ENCODE results near the gene FAXDC2.
A peak's percentile ranks its signal among the peaks of the same experiment; 100 is the strongest.
"Not testable (repeated sequence)": the region's sequence is repeated elsewhere in the genome, so short reads cannot be mapped to it uniquely, and the experiment has no call there.

Gene FAXDC2

DNA sequence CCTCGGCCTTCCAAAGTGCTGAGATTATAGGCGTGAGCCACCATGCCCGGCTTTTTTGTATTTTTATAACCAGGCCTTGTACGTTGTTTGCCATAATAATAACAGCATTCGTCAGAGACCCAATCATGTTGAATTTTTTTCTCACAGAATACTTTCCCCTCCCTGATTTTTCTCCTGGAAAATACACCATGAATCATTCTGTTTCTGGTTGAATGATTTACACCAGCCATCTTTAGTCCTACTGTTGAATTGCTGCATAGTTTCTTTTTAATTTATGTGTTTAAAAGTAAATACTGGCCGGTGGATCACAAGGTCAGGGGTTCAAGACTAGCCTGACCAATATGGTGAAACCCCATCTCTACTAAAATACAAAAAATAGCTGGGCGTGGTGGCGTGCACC, 11.5 kb upstream of the FAXDC2 start:
- DNase-seq (ENCODE audit: low read depth): no peak

DNA sequence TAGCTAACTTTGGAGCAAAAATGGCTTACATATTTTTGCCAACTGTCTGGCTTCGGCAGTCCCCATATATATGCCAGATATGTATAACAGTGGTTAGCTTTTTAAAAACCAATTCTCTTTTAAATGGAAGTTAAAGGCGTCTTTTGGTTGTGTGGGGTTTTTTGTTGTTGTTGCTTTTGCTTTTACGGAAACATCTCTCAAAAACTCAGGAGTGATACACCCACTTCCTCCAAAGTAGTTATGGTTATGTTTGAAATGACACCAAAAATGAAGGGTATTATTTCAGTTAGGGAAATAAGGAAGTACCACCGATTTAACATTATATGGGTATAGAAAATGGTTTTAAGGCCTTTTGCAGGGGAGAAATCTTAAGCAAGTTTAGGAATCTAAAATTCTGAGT, 10.4 kb upstream of the FAXDC2 start:
- no peak for DNase-seq (ENCODE audit: low read depth)

DNA sequence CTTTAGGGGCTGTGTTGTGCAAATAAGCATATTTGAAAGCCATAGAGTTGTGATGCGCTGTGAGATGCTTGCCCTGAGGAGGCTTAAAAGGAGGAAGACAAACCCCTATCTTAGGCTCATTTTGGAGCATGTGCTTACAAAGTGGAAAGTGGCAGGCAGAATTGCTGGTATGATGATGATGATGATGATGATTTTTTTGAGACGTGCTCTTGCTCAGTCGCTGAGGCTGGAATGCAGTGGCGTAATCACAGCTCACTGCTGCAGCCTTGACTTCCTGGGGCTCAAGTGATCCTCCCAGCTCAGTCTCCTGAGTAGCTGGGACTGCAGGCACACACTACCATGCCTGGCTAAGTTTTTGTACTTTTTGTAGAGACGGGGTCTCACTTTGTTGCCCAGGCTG, 9.7 kb upstream of the FAXDC2 start:
- no peak for DNase-seq (ENCODE audit: low read depth)

DNA sequence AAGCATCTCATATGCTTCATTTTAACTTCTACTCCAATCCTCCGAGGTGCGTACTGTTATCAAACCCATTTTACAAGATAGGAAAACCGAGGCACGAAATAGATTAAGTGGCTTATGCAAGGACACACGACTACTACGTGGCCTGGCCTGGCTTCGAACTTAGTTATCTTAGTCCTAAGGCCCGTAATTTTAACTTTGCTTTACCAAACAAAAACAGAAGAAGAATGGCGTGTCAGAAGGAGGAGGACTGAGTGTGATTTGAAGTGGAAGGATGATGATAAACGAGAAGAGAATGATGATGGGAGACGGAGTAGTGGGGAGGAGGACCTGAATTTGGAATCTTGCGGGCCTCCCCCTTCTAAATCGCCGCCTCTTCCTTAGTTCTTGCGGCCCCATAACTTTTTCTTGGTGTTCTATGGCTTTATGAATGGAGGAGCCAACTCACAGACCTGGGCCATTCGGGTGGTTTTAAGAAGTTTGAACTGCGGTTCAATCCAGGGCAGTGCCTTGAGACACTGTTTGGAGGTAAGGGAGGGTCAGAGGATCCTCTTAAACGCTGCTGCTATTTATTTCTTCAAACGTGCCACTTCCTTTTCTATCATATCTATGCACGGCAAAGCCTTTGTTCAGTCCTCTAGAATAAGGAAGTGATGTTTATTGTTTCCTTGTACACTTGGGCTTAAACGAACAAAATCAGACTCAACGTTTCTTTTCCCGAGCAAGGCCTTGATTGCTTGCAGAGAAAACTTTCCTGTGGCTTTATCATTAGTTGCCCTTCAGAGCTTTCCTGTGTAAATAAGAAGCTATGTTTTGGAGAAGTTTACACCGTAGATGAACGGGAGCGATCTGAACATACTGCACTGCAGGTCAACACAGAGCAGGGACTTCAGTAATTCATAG, 8.8 kb upstream of the FAXDC2 start:
- no peak for DNase-seq (ENCODE audit: low read depth)

DNA sequence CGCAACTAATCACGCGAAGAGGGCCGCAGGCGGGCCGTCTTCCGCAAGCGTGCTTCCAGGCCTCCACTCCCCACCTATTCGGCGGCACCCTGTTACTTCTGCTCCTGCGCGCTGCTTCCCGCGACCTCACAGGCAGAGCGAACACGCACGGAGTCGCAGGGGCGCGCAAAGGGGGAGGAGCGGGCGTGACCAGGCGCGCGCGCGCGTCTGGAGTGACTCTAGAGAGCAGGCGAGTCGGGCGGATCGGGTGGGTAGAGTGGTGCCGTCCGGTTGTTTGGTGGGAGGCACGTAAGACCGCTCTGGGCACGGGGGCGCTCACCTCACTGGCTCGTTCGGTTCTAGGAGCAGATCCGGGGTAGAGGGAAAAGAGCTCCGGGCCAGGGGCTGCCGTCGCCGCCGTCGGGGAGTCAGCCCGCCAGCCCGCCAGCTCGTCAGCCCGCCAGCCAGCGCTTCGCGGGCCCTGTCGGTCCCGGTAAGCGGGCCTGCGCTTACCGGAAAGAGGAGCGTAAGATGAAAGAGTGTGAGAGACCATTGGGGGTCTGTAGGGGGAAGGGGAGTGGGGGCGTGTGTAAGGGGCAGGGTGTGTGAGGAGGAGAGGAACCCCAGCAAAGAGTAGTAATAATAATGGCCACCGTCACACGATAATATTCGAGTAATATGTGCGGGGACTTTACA, 8.0 kb upstream of the FAXDC2 start, which contains the start of gene CNOT8:
CNOT8 (plus strand) TSS at position 331 of the 675 bp plus-strand sequence. CDS start 4,652 bp downstream, outside the sequence.
- peak; percentile 92 for DNase-seq (ENCODE audit: low read depth)

DNA sequence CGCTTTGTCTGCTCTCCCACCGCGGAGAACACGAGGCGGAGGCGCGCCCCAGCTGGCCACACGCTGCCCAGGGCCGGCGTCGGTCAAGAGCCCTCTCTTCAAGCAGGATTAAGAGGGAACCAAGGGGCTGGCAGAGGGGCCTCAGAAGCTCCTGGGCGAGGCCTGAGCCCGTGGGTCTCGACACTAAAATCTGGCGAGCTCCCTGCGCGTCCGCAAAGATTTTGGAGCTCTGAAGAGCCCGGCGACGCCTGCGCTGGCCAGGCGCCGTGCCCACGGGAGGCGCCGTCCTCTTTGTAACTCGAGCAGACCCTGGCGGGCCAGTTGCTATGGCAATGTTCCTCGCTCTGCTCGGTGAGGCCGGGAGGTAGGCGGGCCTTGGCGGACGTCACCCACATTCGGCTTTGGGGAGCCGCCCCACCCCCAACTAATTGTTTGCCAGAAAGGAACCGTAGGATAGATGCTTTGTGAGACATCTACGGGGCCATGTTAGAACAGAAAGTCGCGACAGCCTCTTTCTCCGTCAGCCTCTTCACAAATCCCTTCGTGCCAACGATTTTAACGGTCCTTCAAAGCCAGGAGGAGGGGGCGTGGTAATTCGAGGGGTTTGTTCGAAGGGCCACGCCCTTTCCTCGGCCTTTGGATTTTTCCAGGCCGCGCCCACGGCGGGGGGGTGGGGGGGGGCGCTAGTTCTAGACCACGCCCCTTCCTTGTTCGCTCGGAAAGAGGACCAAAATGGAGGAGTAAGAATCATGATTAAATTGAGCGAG, 7.3 kb upstream of the FAXDC2 start:
- DNase-seq (ENCODE audit: low read depth): peak; percentile 52

DNA sequence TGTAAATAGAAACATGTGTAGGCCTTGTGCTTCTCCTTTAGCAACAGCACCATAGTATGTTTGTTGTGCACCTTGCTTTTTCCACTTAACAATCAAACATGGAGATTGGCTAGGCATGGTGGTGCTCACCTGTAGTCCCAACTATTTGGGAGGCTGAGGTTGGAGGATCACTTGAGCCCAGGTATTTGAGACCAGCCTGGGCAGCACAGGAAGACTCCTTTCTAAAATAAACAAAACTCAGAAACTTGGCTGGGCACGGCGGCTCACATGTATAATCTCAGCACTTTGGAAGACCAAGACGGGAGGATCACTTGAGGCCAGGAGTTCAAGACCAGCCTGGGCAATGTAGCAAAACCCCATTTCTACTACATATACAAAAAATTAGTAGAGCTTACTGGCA, 948 bp upstream of the FAXDC2 start:
- no peak for DNase-seq (ENCODE audit: low read depth)

DNA sequence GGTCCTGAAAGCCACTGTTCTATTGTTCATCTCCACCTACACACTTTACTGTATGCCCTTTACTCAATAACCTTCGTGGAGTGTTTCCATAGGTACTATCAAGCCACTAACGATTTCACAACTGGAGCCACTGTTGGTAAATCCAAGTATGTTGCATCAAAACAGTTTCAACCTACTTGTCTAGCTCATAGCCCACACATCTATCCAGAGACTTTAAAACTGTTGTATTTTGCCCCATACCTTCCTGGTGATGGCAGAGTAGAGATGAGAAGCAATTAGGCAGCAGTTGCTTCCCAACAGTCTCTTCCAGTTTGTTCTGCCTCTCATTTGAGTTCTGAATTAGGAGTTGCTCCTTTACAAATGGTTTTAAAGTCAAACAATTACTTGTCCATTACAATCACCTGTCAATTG, 607 bp downstream of the FAXDC2 start:
- no peak for DNase-seq (ENCODE audit: low read depth)

DNA sequence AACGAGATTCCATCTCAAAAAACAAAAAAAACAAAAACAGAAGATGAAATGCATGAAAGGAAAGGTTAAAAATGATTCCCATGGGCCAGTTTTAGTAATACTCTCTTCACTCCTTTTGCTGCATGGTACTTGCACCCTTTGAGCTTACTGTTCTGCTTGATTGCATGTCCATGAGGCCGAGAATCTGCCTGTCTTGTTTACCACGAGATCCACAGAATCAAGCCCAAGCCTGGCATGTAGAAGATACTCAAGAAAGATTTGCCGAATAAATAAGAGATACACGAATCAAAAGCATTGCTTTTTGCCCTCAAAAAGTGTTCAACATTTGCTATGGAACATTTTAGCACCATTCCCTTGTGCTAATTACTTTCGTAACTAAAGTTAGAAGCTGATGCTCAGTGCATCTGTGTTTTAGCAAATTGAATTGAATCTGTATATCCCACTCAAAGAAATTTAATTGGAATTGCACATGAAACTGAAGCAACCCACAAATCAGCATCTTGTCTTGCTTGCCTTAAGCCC, 1.1 kb downstream of the FAXDC2 start:
- DNase-seq (ENCODE audit: low read depth): no peak

DNA sequence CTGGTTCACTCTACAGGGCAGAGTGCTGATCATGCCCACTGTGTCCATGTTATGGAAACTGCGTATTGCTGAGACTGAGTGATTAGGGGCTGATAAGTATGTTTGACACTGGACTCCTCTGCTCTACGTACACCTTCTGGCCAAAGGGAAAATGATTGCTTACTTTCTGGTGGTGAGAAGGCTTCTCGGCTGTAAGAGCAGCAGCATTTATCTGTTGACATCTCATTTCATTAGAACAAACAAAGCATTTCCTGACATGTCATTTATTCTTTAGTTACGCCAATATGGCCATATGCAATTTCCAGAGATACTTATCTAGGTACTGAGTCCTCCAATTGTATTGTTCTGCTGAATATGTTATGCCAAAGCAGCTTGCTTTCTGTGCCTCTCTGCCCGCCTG, 5.6 kb downstream of the FAXDC2 start:
- no peak for DNase-seq (ENCODE audit: low read depth)

DNA sequence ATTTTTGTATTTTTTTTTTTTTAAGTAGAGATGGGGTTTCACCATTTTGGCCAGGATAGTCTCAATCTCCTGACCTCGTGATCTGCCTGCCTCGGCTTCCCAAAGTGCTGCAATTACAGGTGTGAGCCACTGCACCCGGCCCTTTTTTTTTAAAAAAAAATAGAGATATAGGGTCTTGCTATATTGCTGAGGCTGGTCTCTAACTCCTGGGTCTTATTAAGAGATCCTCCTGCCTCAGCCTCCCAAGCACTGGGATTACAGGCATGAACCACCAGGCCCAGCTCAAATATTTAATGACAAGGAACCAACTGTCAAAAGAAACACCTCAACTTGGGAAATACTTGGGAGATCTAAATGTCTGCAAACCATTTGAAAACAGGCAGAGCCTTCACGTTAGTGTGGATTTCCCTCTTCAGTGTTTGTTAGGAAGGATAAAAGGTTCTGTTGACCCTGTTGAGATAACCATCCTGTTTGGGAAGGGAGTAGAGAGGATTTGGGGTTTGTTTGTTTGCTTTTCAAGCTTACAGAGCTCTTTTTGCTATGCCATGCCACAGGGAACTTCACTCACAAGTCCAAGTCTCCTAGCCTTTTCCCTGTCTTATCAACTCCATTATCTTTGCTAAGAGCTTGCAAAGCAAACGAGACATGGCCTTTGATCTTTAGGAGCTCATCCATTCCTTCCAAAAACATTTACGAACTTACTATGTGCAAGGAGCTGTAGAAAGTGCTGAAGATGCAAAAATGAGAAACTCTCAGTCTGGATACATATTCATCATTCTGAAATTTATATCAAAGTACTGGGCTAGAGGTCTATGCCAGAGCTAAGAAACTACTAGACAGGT, 7.5 kb downstream of the FAXDC2 start:
- DNase-seq (ENCODE audit: low read depth): no peak

DNA sequence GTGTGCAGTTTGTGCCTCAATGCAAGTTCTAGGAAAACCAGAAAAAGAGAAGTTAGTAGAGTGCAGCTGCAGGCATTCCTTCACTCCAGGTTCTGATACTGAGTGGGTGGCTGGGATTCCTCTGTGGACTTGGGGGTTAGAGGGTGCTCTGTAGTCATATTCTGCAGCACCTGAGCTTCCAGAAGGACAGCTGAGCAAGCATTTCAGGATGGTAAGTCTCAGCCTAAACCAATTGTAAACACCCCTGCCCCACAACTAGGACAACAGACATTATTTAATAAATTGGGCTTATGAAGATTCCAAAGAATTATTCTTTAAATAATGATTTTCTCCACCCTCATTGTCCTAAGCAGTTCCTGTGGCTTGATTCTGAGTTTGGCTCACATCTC, 9.1 kb downstream of the FAXDC2 start:
- DNase-seq (ENCODE audit: low read depth): no peak

DNA sequence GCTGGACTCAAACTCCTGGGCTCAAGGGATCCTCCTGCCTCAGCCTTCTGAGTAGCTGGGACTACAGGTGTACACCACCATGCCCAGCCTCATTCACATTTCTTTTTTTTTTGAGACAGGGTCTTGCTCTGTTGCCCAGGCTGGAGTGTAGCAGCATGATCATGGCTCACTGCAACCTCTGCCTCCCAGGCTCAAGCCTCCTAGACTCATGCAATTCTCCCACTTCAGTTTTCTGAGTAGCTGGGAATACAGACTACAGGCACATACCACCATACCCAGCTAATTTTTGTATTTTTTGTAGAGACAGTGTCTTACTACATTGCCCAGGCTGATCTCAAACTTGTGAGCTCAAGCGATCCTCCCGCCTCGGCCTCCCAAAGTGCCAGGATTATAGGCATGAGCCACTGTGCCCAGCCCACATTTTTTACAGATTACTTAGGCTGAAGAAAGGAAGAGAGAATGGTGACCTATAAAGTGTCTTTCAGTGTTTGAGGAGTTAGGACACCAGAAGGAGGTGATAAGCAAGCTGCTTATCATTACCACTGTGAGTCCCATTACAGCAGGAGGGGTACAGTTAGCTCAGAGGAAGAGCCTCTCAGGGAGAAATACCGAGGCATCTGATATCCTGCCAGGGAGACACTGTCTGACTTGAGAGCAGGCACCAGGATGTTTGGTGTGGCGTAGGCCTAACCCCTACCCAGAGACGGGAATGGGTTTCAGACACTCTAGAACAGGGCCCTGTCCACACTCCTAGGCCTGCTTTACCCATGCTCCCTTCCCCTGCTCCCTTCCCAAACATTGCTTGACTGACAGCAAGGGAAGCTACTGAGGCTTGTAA, 9.7 kb downstream of the FAXDC2 start:
- DNase-seq (ENCODE audit: low read depth): no peak

DNA sequence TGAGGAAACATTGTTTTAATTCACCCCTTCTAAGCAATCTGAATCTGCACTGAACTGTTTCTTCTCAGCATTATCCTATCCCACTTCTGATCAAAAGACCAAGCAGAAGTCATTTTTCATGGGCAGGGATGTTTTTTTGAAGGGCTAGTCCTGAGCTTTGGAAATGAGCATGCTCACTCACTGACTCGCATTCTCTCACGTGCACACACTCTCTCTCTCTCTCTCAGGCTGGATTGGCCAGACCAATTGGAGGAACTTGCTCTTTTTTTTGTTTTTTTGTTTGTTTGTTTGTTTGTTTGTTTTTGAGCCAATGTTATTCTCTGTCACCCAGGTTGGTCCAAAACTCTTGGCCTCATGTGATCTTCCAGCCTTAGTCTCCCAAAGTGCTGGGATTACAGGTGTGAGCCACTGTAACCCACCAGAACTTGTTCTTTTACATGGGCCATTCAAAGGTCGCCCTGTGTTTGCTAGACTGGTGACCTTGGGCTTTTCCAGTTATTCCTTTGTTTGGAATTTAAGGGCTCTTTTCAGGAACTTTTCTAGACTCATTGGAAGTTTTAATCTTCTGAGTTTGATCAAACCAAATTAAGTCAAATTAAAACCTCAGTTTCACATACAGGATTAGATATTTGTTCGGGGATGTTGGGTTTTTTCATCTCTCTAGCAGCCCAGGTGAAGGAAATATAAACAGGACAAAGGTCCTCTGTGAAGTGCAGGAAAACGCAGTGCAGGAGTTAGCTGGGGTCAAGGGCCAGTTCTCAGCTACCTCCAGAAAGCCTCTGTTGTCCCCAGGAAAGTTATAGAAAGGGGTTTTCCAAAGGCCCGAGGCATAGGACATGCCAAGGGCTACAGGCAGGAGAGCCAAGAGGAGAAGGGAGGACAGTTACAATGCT, 13.1 kb downstream of the FAXDC2 start:
- no peak for DNase-seq (ENCODE audit: low read depth)

DNA sequence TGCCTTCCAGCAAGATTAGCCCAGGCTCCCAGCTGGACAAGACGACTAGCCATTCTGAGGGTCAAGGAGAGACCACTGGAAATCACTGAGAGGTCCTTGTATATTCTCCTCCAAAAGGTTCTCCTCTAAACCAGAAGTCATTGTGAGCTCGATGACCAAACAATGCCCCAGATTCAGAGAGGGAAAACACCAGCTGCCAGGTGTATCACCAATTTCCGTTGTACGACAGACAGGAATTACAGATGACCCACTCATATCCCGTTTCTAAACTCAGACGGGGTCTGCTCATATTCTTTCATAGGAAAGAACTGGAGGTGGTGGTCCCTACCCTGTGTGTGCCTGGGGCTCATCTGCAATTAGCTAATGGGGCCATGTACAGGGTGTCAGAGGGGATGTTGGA, 14.2 kb downstream of the FAXDC2 start:
- DNase-seq (ENCODE audit: low read depth): no peak

DNA sequence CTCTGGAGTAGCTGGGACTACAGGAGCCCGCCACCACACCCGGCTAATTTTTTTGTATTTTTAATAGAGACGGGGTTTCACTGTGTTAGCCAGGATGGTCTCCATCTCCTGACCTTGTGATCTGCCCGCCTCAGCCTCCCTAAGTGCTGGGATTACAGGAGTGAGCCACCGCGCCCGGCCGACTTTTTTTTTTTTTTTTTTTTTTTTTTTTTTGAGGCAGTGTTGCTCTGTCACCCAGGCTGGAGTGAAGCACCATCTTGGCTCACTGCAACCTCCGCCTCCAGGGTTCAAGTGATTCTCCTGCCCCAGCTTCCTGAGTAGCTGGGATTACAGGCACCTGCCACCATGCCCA, 14.7 kb downstream of the FAXDC2 start:
- DNase-seq (ENCODE audit: low read depth): not testable (repeated sequence)

DNA sequence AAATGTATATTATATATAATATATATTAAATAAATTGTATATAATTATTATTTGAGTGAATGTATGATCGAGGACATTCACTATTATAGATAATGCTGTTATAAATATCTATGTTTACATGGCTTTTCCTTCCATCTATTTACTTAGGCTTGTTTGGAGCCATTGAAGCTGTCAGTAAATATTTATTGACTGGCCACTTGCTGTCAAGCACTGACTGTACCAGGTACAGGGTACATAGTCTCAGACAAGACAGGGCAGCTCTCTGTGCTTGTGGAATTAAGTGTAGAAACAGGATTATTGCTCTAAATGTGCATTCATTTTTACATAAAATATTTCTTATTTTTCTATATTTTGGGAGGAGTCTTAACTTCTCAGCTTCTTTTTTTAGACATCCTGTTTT, 16.4 kb downstream of the FAXDC2 start:
- no peak for DNase-seq (ENCODE audit: low read depth)

DNA sequence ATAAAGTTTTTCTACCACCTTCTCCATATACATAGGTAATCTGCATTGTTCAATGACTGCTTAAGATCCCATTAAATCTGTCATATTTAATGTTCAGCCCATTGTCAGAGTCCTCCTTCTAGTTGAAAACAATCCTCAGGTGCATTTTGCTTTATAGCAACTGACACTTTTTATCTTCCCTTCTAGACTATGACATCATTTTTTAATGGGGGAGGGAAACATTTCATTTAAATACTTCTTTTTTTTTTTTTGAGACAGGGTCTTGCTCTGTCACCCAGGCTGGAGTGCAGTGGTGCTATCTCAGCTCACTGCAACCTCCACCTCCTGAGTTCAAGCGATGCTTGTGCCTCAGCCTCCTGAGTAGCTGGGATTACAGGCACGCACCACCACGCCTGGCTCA, 17.6 kb downstream of the FAXDC2 start:
- DNase-seq (ENCODE audit: low read depth): not testable (repeated sequence)

DNA sequence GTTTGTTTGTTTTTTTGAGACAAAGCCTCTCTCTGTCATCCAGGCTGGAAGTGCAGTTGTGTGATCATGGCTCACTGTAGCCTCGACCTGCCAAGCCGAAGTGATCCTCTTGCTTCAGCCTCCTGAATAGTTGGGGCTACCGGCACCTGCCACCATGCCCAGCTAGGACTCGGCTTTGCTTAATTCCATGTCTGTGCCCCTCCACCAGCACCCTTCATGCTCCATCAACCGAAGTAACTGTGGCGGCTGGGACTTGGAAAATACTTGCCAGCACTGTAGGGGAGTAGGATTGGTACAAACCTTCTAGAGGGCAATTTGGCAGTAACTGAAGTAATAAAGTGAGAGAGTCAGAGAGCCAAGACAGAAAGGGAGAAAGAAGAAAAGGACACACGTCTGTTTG, 19.0 kb downstream of the FAXDC2 start:
- DNase-seq (ENCODE audit: low read depth): no peak

DNA sequence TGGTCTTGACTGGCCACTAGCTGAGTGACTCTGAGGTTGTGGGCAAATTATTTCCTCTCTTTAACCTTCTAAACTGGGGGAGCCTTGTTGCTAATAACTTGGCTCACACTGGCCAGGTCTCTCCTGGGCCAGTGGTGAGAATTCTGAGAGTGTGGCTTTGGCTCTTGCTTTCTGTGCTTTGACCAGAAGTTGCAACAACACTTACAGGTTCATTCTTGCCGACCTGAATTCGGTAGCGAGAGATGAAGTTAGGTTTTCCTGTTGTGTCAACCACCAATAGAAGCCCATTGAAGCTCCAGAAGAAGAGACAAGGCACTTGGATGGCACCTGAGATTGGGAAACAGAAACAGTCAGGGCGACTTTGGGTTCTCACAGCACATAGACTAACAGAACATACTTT, 19.8 kb downstream of the FAXDC2 start:
- DNase-seq (ENCODE audit: low read depth): no peak

Data from stimulated activated CD8-positive, alpha-beta memory T cell treated with anti-CD3 and anti-CD28 coated beads, Interleukin-15, amount 100 ng/mL, for 24 hours (primary cell).